GM12878 (cell line): ENCODE measurements around the gene FGF1. TPM values are rescaled to one million over a fixed set of nuclear protein-coding genes. Genes with fewer than 3 reads are reported as not detected.

ENCODE experiments used
- ATAC-seq: fragments of 200-7000 bp; cut with Tn5 transposase; 3 replicates; pipeline ENCODE4 v1.9.1; 2020; ENCODE audit warnings: mild to moderate bottlenecking, moderate library complexity
- BruUV-seq: library from RNA; stranded (reverse); fragments of 400-500 nt; replicated peaks from 2 replicates; lab custom pipeline; 2021; lab: Mats Ljungman, UMichigan
- CTCF ChIA-PET: fragments of 300-600 bp; sonication (Branson Sonifier 250); formaldehyde crosslinking; extraction: SDS; loops from one replicate; lab custom pipeline; 2021; ENCODE audit warnings: inconsistent platforms; lab: Yijun Ruan, JAX
- POLR2A ChIA-PET: fragments of 350-600 bp; formaldehyde crosslinking; extraction: SDS; loops from one replicate; lab custom pipeline; 2021; ENCODE audit warnings: inconsistent platforms; lab: Charles Lee
- RAD21 ChIA-PET: fragments of 300-600 bp; sonication (Branson Sonifier 250); formaldehyde crosslinking; loops from one replicate; lab custom pipeline; 2023; ENCODE audit warnings: antibody characterized with exemption; ENCODE audit not compliant: unreplicated experiment; lab: Charles Lee
- SMC1A ChIA-PET: fragments of 300-600 bp; sonication (Branson Sonifier 250); formaldehyde crosslinking; loops from one replicate; lab custom pipeline; 2023; ENCODE audit not compliant: unreplicated experiment, uncharacterized antibody; lab: Charles Lee
- DNase-seq: peaks from one replicate; pipeline ENCODE4 v3.0.0-alpha.2; 2011; ENCODE audit warnings: low read depth, low spot score
- FAIRE-seq: peaks from 3 replicates; lab custom pipeline; 2011; peaks lifted over from hg19 to GRCh38; lab: Jason Lieb, UNC
- H2AFZ ChIP-seq: 2 replicates; pipeline ENCODE4 v1.6.0; 2011; ENCODE audit warnings: low read depth, low read length, control low read depth; ENCODE audit not compliant: control insufficient read depth
- H3K27ac ChIP-seq: 2 replicates; pipeline ENCODE4 v1.5.1; 2011; ENCODE audit warnings: control low read depth; ENCODE audit not compliant: control insufficient read depth, insufficient read depth
- H3K27me3 ChIP-seq, 2 experiments: replicated peaks in 1 of 2; 2 replicates each; pipeline versions ENCODE4 v1.6.0 to v1.6.1; 2011; ENCODE audit warnings: low read length in 1 of 2; ENCODE audit not compliant: control insufficient read depth in 2 of 2, insufficient read depth in 2 of 2
- H3K36me3 ChIP-seq, 2 experiments: 2 replicates each; pipeline ENCODE4 v1.5.1; 2011; ENCODE audit warnings: low read length in 1 of 2; ENCODE audit not compliant: control insufficient read depth in 2 of 2, insufficient read depth in 2 of 2
- H3K4me1 ChIP-seq: 2 replicates; pipeline ENCODE4 v1.6.1; 2011; ENCODE audit warnings: mild to moderate bottlenecking, low read length, moderate library complexity, mixed read lengths; ENCODE audit not compliant: control insufficient read depth, insufficient read depth
- H3K4me2 ChIP-seq: 2 replicates; pipeline ENCODE4 v1.6.0; 2011; ENCODE audit warnings: control low read depth; ENCODE audit not compliant: control insufficient read depth, insufficient read depth
- H3K4me3 ChIP-seq: fragments of 200-600 bp; sonication (generic); 2 replicates; pipeline ENCODE4 v1.5.1; 2016
- H3K79me2 ChIP-seq: 2 replicates; pipeline ENCODE4 v1.6.0; 2011; ENCODE audit warnings: low read length; ENCODE audit not compliant: control insufficient read depth, insufficient read depth
- H3K9ac ChIP-seq: 2 replicates; pipeline ENCODE4 v1.8.0; 2011; ENCODE audit warnings: low read length, control low read depth, mixed read lengths; ENCODE audit not compliant: control insufficient read depth, insufficient read depth
- H3K9me3 ChIP-seq: replicated peaks from 3 replicates; pipeline ENCODE4 v1.5.1; 2011; ENCODE audit warnings: mild to moderate bottlenecking, low read length; ENCODE audit not compliant: control insufficient read depth, insufficient read depth
- H4K20me1 ChIP-seq: 2 replicates; pipeline ENCODE4 v1.6.0; 2011; ENCODE audit not compliant: control insufficient read depth, insufficient read depth
- BCL11A ChIP-seq: IDR thresholded peaks from 2 replicates; pipeline ENCODE4 v1.6.1; 2011; ENCODE audit warnings: low read depth, low read length
- CBFB ChIP-seq: IDR thresholded peaks from 2 replicates; pipeline ENCODE4 v1.6.1; 2016; ENCODE audit warnings: antibody characterized with exemption, low read depth
- CBX3 ChIP-seq: fragments of 200-600 bp; sonication (generic); IDR thresholded peaks from 2 replicates; pipeline ENCODE4 v1.6.1; 2016; ENCODE audit warnings: low read depth, borderline replicate concordance
- CHD4 ChIP-seq: fragments of 200-600 bp; sonication (generic); IDR thresholded peaks from 2 replicates; pipeline ENCODE4 v1.6.1; 2016; ENCODE audit warnings: mild to moderate bottlenecking
- KDM1A ChIP-seq: fragments of 200-600 bp; sonication (generic); IDR thresholded peaks from 2 replicates; pipeline ENCODE4 v1.6.1; 2016; ENCODE audit warnings: borderline replicate concordance
- RAD21 ChIP-seq: IDR thresholded peaks from 2 replicates; pipeline ENCODE4 v1.6.1; 2011; ENCODE audit warnings: mild to moderate bottlenecking, low read depth, low read length, moderate library complexity; ENCODE audit not compliant: insufficient read depth
- RCOR1 ChIP-seq: conservative IDR thresholded peaks from 2 replicates; pipeline ENCODE4 v1.6.1; 2012; ENCODE audit warnings: low read depth, low read length, improper control_type of control experiment
- RELA ChIP-seq: fragments of 450-650 bp; IDR thresholded peaks from 2 replicates; pipeline ENCODE4 v1.8.0; 2014; ENCODE audit warnings: borderline replicate concordance; ENCODE audit not compliant: partially characterized antibody
- SUZ12 ChIP-seq: fragments of 200-600 bp; sonication (generic); IDR thresholded peaks from one replicate; pipeline ENCODE4 v1.6.1; 2018; ENCODE audit warnings: antibody characterized with exemption, mild to moderate bottlenecking; ENCODE audit not compliant: unreplicated experiment
- WRNIP1 ChIP-seq: IDR thresholded peaks from 2 replicates; pipeline ENCODE4 v1.6.1; 2011; ENCODE audit warnings: low read depth, low read length, improper control_type of control experiment, borderline replicate concordance
- WGBS: methylation state at CpG from one replicate; pipeline ENCODE4 v1.1.6; 2016; ENCODE audit warnings: low lambda C conversion rate; ENCODE audit not compliant: insufficient replicate concordance, insufficient coverage; ENCODE audit errors: missing lambda C conversion rate; 5-methylcytosine and 5-hydroxymethylcytosine counted together
- in situ Hi-C: fragments of 300-500 bp; cut with MboI; formaldehyde crosslinking; loops from 9 replicates; pipeline ENCODE4 v1.14.3; 2018; ENCODE audit warnings: mixed read lengths
- intact Hi-C: fragments of 100-400 bp; cut with micrococcal nuclease; formaldehyde crosslinking; loops from one replicate; pipeline ENCODE4 v1.14.2; 2022; ENCODE audit not compliant: unreplicated experiment
- polyA plus RNA-seq, 11 experiments: library from polyadenylated mRNA; depleted of rRNA in 4 of 11; unstranded in 6 of 11; stranded (reverse) in 5 of 11; fragments of >200 nt; fragmentation: Nextera tagmentation in 4 of 11; fragmentation: Illumina TruSeq in 1 of 11; extraction: Ambion mirVana in 4 of 11; extraction: Trizol in 1 of 11; gene quantifications; 1 replicate in 1 of 11; 2 replicates in 10 of 11; pipeline versions ENCODE4 v1.2.1 to v1.2.3, GENCODE V29; 2011 to 2016; ENCODE audit warnings: inconsistent platforms in 2 of 11, missing spikeins in 2 of 11, low read depth in 1 of 11
- total RNA-seq, 4 experiments: library from RNA; depleted of rRNA in 3 of 4; stranded (reverse); fragments of >200 nt in 3 of 4; fragmentation: Illumina TruSeq in 1 of 4; extraction: Trizol in 1 of 4; gene quantifications; 2 replicates each; pipeline versions ENCODE4 v1.2.1 to v1.2.3, GENCODE V29; 2013 to 2021
- TF ChIP-seq, protein P1 (sequence below): fragments of 450-650 bp; formaldehyde crosslinking; IDR thresholded peaks from 2 replicates; pipeline ENCODE4 v1.5.0; 2022; ENCODE audit warnings: mild to moderate bottlenecking, missing genetic modification characterization
- TF ChIP-seq, protein P2 (sequence below): fragments of 450-650 bp; IDR thresholded peaks from 2 replicates; pipeline ENCODE4 v1.6.1; 2017; ENCODE audit warnings: mild to moderate bottlenecking, low read depth, inconsistent platforms; ENCODE audit not compliant: poor library complexity, severe bottlenecking

The FGF1 gene
- total and polyA plus RNA-seq, 10 of the 15 experiments (the other 5 are each of a cell fraction or from before 2014, with no cell fraction given) = not detected

DNA sequence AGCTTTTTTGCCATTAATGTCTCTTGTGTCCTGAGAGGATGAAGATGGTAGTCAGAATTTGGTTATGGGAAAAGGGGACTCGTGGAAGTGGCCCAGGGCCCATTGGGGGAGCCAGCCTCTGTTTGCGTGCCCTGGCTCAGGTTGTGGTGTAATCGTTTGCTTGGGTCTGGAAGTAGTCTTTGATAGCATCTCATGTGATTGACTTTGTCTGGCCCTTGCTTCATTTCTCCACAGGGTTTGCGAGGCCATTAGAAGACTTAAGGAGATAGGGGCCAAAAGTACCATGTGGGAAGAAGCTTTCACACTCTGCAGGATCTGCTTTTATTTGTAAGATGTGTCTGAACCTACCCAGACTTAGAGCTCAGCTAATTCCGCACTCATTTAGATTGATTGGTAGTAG lies 114.5 kb downstream of the FGF1 start:
- H3K27me3 ChIP-seq = no peaks in the 10 kb centered on the region
- H2AFZ ChIP-seq = no peak overlapping the region
- H3K36me3 ChIP-seq = no peaks in the 10 kb centered on the region
- no TSS peak for BruUV-seq
- H3K27ac ChIP-seq = no peak overlapping the region
- H4K20me1 ChIP-seq = no peaks in the 10 kb centered on the region
- CTCF ChIA-PET = interaction anchor here (0.9 to 1.4 kb wide), 2 partner anchors 18 to 423 kb away, joined by 3 read pairs; no protein-coding TSS in a partner anchor
- H3K4me2 ChIP-seq = no peak overlapping the region
- SMC1A ChIA-PET = no interaction called here
- no peaks in the 10 kb centered on the region for H3K79me2 ChIP-seq
- RAD21 ChIA-PET = no interaction called here
- no peak overlapping the region for H3K4me3 ChIP-seq
- 44% methylated on average over 5 of the region's 5 CpGs for WGBS
- intact Hi-C loops = no loop called here
- TF ChIP-seq, protein P1, sequence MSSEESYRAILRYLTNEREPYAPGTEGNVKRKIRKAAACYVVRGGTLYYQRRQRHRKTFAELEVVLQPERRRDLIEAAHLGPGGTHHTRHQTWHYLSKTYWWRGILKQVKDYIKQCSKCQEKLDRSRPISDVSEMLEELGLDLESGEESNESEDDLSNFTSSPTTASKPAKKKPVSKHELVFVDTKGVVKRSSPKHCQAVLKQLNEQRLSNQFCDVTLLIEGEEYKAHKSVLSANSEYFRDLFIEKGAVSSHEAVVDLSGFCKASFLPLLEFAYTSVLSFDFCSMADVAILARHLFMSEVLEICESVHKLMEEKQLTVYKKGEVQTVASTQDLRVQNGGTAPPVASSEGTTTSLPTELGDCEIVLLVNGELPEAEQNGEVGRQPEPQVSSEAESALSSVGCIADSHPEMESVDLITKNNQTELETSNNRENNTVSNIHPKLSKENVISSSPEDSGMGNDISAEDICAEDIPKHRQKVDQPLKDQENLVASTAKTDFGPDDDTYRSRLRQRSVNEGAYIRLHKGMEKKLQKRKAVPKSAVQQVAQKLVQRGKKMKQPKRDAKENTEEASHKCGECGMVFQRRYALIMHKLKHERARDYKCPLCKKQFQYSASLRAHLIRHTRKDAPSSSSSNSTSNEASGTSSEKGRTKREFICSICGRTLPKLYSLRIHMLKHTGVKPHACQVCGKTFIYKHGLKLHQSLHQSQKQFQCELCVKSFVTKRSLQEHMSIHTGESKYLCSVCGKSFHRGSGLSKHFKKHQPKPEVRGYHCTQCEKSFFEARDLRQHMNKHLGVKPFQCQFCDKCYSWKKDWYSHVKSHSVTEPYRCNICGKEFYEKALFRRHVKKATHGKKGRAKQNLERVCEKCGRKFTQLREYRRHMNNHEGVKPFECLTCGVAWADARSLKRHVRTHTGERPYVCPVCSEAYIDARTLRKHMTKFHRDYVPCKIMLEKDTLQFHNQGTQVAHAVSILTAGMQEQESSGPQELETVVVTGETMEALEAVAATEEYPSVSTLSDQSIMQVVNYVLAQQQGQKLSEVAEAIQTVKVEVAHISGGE (CRISPR knock-in tag) = no peak
- TF ChIP-seq KDM1A (no peak), SUZ12 (no peak), WRNIP1 (no peak), CBX3 (no peak), RCOR1 (no peak), RAD21 (no peak), CHD4 (no peak), CBFB (no peak), RELA (no peak), BCL11A (no peak)
- TF ChIP-seq, protein P2, sequence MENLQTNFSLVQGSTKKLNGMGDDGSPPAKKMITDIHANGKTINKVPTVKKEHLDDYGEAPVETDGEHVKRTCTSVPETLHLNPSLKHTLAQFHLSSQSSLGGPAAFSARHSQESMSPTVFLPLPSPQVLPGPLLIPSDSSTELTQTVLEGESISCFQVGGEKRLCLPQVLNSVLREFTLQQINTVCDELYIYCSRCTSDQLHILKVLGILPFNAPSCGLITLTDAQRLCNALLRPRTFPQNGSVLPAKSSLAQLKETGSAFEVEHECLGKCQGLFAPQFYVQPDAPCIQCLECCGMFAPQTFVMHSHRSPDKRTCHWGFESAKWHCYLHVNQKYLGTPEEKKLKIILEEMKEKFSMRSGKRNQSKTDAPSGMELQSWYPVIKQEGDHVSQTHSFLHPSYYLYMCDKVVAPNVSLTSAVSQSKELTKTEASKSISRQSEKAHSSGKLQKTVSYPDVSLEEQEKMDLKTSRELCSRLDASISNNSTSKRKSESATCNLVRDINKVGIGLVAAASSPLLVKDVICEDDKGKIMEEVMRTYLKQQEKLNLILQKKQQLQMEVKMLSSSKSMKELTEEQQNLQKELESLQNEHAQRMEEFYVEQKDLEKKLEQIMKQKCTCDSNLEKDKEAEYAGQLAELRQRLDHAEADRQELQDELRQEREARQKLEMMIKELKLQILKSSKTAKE = no peak
- ATAC-seq = no peak
- POLR2A ChIA-PET = interaction anchor here (0.5 kb wide), 1 partner anchor 215 kb away, joined by 3 read pairs; no protein-coding TSS in a partner anchor
- DNase-seq = no peak
- H3K9me3 ChIP-seq = no peaks in the 10 kb centered on the region
- no peak overlapping the region for H3K9ac ChIP-seq
- no peaks in the 10 kb centered on the region for H3K4me1 ChIP-seq
- in situ Hi-C loops = no loop called here
- FAIRE-seq = no peak
